ENCODE measurements around the gene SNPH.

- no peak for TF ChIP-seq CTCF (IDR thresholded peaks at IDR 0.05; ENCODE audit: insufficient read depth, low read length)
- TF ChIP-seq POLR2AphosphoS5 (IDR thresholded peaks at IDR 0.05; ENCODE audit: low read depth): no peak
- no peak for TF ChIP-seq GABPA (IDR thresholded peaks at IDR 0.05; ENCODE audit: low read depth)
- no peak for TF ChIP-seq SPI1 (IDR thresholded peaks at IDR 0.05; ENCODE audit: borderline replicate concordance, low read depth)
Observed at GRCh38 chr20:1304710-1305515, 38.8 kb downstream of the SNPH start.

Measured in HL-60 (cell line).